K562 (cell line): Measurements from ENCODE around the gene GTF2H4. TPM values are rescaled to one million over a fixed set of nuclear protein-coding genes. Genes with fewer than 3 reads are reported as not detected.
A peak's percentile ranks its signal among the peaks of the same experiment; 100 is the strongest.

ENCODE experiments used
- CXXC5 ChIP-seq: fragments of 250-450 bp; sonication (Bioruptor Pico); IDR thresholded peaks from 2 replicates; pipeline ENCODE4 v1.8.0; 2022; ENCODE audit warnings: inconsistent platforms, mild to moderate bottlenecking, moderate library complexity
- HMGN3 ChIP-seq: IDR thresholded peaks from 2 replicates; pipeline ENCODE4 v1.6.1; 2011; ENCODE audit warnings: borderline replicate concordance, low read depth, mild to moderate bottlenecking, mixed read lengths, low read length; ENCODE audit not compliant: insufficient read length; ENCODE audit errors: extremely low read depth
- NFIC ChIP-seq: fragments of 450-650 bp; IDR thresholded peaks from 2 replicates; pipeline ENCODE4 v1.6.1; 2017; ENCODE audit warnings: mild to moderate bottlenecking, inconsistent platforms
- RBFOX2 ChIP-seq: fragments of 200-400 bp; formaldehyde crosslinking; IDR thresholded peaks from 2 replicates; pipeline ENCODE4 v1.6.1; 2017; ENCODE audit warnings: low read depth, mild to moderate bottlenecking, low read length, moderate library complexity
- RUNX1 ChIP-seq: sonication (generic); IDR thresholded peaks from 2 replicates; pipeline ENCODE4 v1.6.1; 2016; ENCODE audit warnings: antibody characterized with exemption, low read depth
- SIN3A ChIP-seq, 2 experiments: fragments of 150-350 bp in 1 of 2; IDR thresholded peaks; 2 replicates each; pipeline ENCODE4 v1.6.1; 2011 to 2016; ENCODE audit warnings: borderline replicate concordance in 2 of 2, low read depth in 2 of 2, low read length in 2 of 2, mild to moderate bottlenecking in 2 of 2, moderate library complexity in 2 of 2; ENCODE audit not compliant: control insufficient read depth in 1 of 2
- TCF7 ChIP-seq: sonication (generic); IDR thresholded peaks from 2 replicates; pipeline ENCODE4 v1.6.1; 2016; ENCODE audit warnings: antibody characterized with exemption, borderline replicate concordance
- ZNF445 ChIP-seq: fragments of 250-450 bp; sonication (Bioruptor Pico); IDR thresholded peaks from 2 replicates; pipeline ENCODE4 v1.4.0; 2020; ENCODE audit warnings: low read depth, mild to moderate bottlenecking, moderate library complexity
- polyA plus RNA-seq, 8 experiments: library from polyadenylated mRNA; depleted of rRNA in 4 of 8; stranded (reverse) in 5 of 8; unstranded in 3 of 8; fragments of >200 nt; fragmentation: Nextera tagmentation in 2 of 8; fragmentation: Illumina TruSeq in 1 of 8; extraction: Ambion mirVana in 2 of 8; extraction: Trizol in 1 of 8; gene quantifications; 2 replicates each; pipeline versions ENCODE4 v1.2.1 to v1.2.3, GENCODE V29; 2011 to 2014; ENCODE audit warnings: inconsistent platforms in 1 of 8, missing spikeins in 1 of 8
- total RNA-seq, 7 experiments: library from RNA; depleted of rRNA in 6 of 7; stranded (reverse); fragments of >200 nt in 6 of 7; fragmentation: Illumina TruSeq in 2 of 7; extraction: Trizol in 2 of 7; gene quantifications; 2 replicates each; pipeline versions ENCODE4 v1.2.1 to v1.2.3, GENCODE V29; 2011 to 2021; ENCODE audit warnings: low replicate concordance in 1 of 7
- TF ChIP-seq, protein P1 (sequence below), 2 experiments: IDR thresholded peaks; 2 replicates each; pipeline ENCODE4 v1.6.1; 2012; ENCODE audit warnings: improper control_type of control experiment in 2 of 2, low read depth in 2 of 2, low read length in 2 of 2, borderline replicate concordance in 1 of 2
- TF ChIP-seq, protein P2 (sequence below), 3 experiments: fragments of 200-800 bp in 1 of 3; sonication (Bioruptor generic) in 1 of 3; sonication (generic) in 1 of 3; formaldehyde crosslinking in 1 of 3; IDR thresholded peaks; 2 replicates each; pipeline versions ENCODE4 v1.6.1 to v1.8.0; 2016 to 2022; ENCODE audit warnings: mild to moderate bottlenecking in 2 of 3, missing compliant biosample characterization in 2 of 3, missing genetic modification characterization in 2 of 3, missing genetic modification reagents in 1 of 3

GTF2H4 gene
- total and polyA plus RNA-seq, 9 of the 15 experiments (the other 6 are each of a cell fraction or from before 2014, with no cell fraction given), result 3.6 to 86.1 (median 39.6) TPM

DNA sequence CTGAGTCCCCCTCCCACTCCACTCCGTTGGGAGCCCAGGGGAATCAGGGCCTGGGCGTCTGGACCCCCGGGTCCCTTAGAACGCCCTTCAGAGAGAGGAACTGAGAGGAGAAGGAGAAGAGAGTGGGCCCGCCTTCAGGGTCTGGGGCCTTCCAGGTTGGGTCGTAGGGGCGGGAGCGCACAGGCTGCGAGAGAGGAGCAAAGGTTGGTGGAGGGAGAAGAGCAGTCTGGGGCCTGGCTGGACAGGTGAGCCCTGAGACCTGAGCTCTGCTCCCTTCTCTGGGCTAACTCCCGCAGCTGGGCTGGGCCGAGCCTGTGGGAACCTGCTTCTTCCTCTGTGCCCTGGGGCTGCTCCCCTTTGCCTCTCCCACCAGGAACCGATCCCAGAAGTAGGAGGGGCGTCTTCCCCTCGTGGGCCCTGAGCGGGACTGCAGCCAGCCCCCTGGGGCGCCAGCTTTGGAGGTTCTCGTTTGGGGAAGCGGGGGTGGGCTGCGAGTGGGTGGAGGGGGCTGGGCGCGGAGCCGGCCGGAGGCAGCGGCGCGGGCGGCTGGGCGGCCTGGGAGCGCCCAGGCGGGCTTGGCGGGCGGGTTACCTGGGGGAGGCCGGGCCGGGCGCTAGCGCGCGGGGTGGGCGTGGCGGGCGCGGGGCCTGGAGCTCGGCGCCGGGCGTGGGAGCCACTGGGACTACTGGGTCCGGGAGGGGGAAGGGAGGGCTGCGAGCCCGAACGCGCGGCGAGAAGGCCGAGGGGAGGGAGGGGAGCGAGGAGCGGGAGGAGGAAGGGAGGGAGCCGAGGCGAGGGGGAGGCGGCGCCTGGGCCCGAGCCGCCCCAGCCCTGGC, 24.1 kb upstream of the GTF2H4 start, which contains the start of gene DDR1 (continued):
- TF ChIP-seq, protein P1, sequence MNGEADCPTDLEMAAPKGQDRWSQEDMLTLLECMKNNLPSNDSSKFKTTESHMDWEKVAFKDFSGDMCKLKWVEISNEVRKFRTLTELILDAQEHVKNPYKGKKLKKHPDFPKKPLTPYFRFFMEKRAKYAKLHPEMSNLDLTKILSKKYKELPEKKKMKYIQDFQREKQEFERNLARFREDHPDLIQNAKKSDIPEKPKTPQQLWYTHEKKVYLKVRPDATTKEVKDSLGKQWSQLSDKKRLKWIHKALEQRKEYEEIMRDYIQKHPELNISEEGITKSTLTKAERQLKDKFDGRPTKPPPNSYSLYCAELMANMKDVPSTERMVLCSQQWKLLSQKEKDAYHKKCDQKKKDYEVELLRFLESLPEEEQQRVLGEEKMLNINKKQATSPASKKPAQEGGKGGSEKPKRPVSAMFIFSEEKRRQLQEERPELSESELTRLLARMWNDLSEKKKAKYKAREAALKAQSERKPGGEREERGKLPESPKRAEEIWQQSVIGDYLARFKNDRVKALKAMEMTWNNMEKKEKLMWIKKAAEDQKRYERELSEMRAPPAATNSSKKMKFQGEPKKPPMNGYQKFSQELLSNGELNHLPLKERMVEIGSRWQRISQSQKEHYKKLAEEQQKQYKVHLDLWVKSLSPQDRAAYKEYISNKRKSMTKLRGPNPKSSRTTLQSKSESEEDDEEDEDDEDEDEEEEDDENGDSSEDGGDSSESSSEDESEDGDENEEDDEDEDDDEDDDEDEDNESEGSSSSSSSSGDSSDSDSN (IDR thresholded peaks at IDR 0.05; ENCODE audit: borderline replicate concordance in 1 of 2, low read depth in 2 of 2, low read length in 2 of 2), result peak in 1 of 2 experiments; percentile 15; a peak in 1 of 4 replicates
- TF ChIP-seq TCF7 (0 out of 2 replicates have a peak, but pooled peaks have one; percentile 13), ZNF445 (CRISPR knock-in tag) (no peak), HMGN3 (peak; percentile 77), SIN3A (IDR thresholded peaks at IDR 0.05; ENCODE audit: borderline replicate concordance in 2 of 2, control insufficient read depth in 1 of 2, low read depth in 2 of 2, low read length in 2 of 2) (peak in 1 of 2 experiments; percentile 85; a peak in 1 of 4 replicates), RUNX1 (0 out of 2 replicates have a peak, but pooled peaks have one; percentile 38), RBFOX2 (0 out of 2 replicates have a peak, but pooled peaks have one; percentile 45), NFIC (no peak), CXXC5 (CRISPR knock-in tag) (peak; percentile 57)
- TF ChIP-seq, protein P2, sequence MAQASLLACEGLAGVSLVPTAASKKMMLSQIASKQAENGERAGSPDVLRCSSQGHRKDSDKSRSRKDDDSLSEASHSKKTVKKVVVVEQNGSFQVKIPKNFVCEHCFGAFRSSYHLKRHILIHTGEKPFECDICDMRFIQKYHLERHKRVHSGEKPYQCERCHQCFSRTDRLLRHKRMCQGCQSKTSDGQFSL (CRISPR knock-in tag; IDR thresholded peaks at IDR 0.05), result 0 out of 2 replicates have a peak, but pooled peaks have one; percentile 23
- TF ChIP-seq, protein P2 (tag; IDR thresholded peaks at IDR 0.05), result no peak
